Suprapubic skin (tissue), 4 donors: Measurements from ENCODE around the gene ZNF483.

Source experiments
- CTCF ChIP-seq, 2 donors: fragments of 200-600 bp in 1 of 2; fragments of 450-650 bp in 1 of 2; sonication (generic) in 1 of 2; IDR thresholded peaks; one replicate each; pipeline ENCODE4 v1.5.1; 2016 to 2019; ENCODE audit warnings: antibody characterized with exemption in 2 of 2, mild to moderate bottlenecking in 1 of 2, moderate library complexity in 1 of 2
- EP300 ChIP-seq: sonication (generic); formaldehyde crosslinking; IDR thresholded peaks from one replicate; pipeline ENCODE4 v1.6.1; 2017; ENCODE audit warnings: antibody characterized with exemption
- POLR2A ChIP-seq, 2 donors: fragments of 450-650 bp; IDR thresholded peaks; one replicate each; pipeline ENCODE4 v1.6.1; 2017; ENCODE audit warnings: antibody characterized with exemption in 2 of 2, mild to moderate bottlenecking in 2 of 2, moderate library complexity in 2 of 2
- POLR2AphosphoS5 ChIP-seq, 3 donors: sonication (generic); formaldehyde crosslinking; IDR thresholded peaks; one replicate each; pipeline ENCODE4 v1.6.1; 2017; ENCODE audit warnings: antibody characterized with exemption in 3 of 3

GRCh38 chr9:111533099-111533790 lies 8.3 kb downstream of the ZNF483 start:
- TF ChIP-seq CTCF (IDR thresholded peaks at IDR 0.05) (no peak), POLR2A (IDR thresholded peaks at IDR 0.05) (no peak), POLR2AphosphoS5 (IDR thresholded peaks at IDR 0.05) (no peak), EP300 (no peak)
